ENCODE results near the gene EPN1. TPM values are rescaled to one million over a fixed set of nuclear protein-coding genes. Genes with fewer than 3 reads are reported as not detected.

The EPN1 gene
- total and polyA plus RNA-seq, 8 donors, result 17.8 to 363 (median 183) TPM

Small RNA genes lying within 50 kb of the gene (small RNA-seq; reads per million reads assigned to genes)
- gene AC010525.2, result 0 reads per million in 4 donors

Other genes starting within 250 kb of the EPN1 start
- gene SHISA7, start 231.9 kb upstream of the EPN1 start, total RNA-seq, result not detected
- not detected for gene SHISA7, start 231.9 kb upstream of the EPN1 start, polyA plus RNA-seq
- 100 to 1,000 TPM in 1 of 5 donors, 10 to 100 TPM in 4; 19.8 to 348 (median 63.6) TPM for gene ISOC2, start 213.6 kb upstream of the EPN1 start, total RNA-seq
- 10 to 100 TPM; 76.7 to 80.5 (median 79.6) TPM for gene ISOC2, start 213.6 kb upstream of the EPN1 start, polyA plus RNA-seq
- gene C19orf85, start 210.5 kb upstream of the EPN1 start, total RNA-seq, result not detected
- under 1 TPM in 1 of 3 donors, not detected in 2; 0.23 TPM for gene C19orf85, start 210.5 kb upstream of the EPN1 start, polyA plus RNA-seq
- gene ZNF628, start 198.6 kb upstream of the EPN1 start, total RNA-seq, result 10 to 100 TPM in 1 of 5 donors, 1 to 10 TPM in 3, under 1 TPM in 1; 0.58 to 16.1 (median 5.7) TPM
- gene ZNF628, start 198.6 kb upstream of the EPN1 start, polyA plus RNA-seq, result 1 to 10 TPM; 2.0 to 7.2 (median 4.3) TPM
- 1 to 10 TPM in 2 of 5 donors, not detected in 3; 4.3 to 6.4 TPM for gene NAT14, start 190.0 kb upstream of the EPN1 start, total RNA-seq
- gene NAT14, start 190.0 kb upstream of the EPN1 start, polyA plus RNA-seq, result 10 to 100 TPM in 2 of 3 donors, 1 to 10 TPM in 1; 8.7 to 22.1 (median 14.4) TPM
- gene SSC5D, start 186.8 kb upstream of the EPN1 start, total RNA-seq, result 10 to 100 TPM in 2 of 5 donors, 1 to 10 TPM in 2, not detected in 1; 2.2 to 15.1 (median 9.8) TPM
- under 1 TPM; 0.46 to 0.87 (median 0.80) TPM for gene SSC5D, start 186.8 kb upstream of the EPN1 start, polyA plus RNA-seq
- gene SBK2, start 138.1 kb upstream of the EPN1 start, total RNA-seq, result not detected
- gene SBK2, start 138.1 kb upstream of the EPN1 start, polyA plus RNA-seq, result not detected
- 1 to 10 TPM in 2 of 5 donors, under 1 TPM in 1, not detected in 2; 0.37 to 6.2 (median 2.0) TPM for gene SBK3, start 129.7 kb upstream of the EPN1 start, total RNA-seq
- under 1 TPM in 2 of 3 donors, not detected in 1; 0.20 to 0.56 TPM for gene SBK3, start 129.7 kb upstream of the EPN1 start, polyA plus RNA-seq
- 10 to 100 TPM in 1 of 5 donors, 1 to 10 TPM in 4; 3.1 to 12.1 (median 5.1) TPM for gene ZNF579, start 94.4 kb upstream of the EPN1 start, total RNA-seq
- 10 to 100 TPM; 10.8 to 13.0 (median 11.0) TPM for gene ZNF579, start 94.4 kb upstream of the EPN1 start, polyA plus RNA-seq
- 10 to 100 TPM in 1 of 5 donors, 1 to 10 TPM in 3, not detected in 1; 4.0 to 16.8 (median 6.7) TPM for gene FIZ1, start 75.7 kb upstream of the EPN1 start, total RNA-seq
- gene FIZ1, start 75.7 kb upstream of the EPN1 start, polyA plus RNA-seq, result 10 to 100 TPM in 1 of 3 donors, 1 to 10 TPM in 2; 8.7 to 10.8 (median 9.4) TPM
- gene ZNF524, start 74.9 kb upstream of the EPN1 start, total RNA-seq, result 10 to 100 TPM in 3 of 5 donors, 1 to 10 TPM in 2; 2.9 to 54.3 (median 17.4) TPM
- 10 to 100 TPM; 61.3 to 70.7 (median 68.9) TPM for gene ZNF524, start 74.9 kb upstream of the EPN1 start, polyA plus RNA-seq
- gene ZNF865, start 69.6 kb upstream of the EPN1 start, total RNA-seq, result 10 to 100 TPM in 3 of 5 donors, 1 to 10 TPM in 2; 1.3 to 60.5 (median 11.6) TPM
- 1 to 10 TPM; 5.3 to 6.3 (median 6.1) TPM for gene ZNF865, start 69.6 kb upstream of the EPN1 start, polyA plus RNA-seq
- 10 to 100 TPM in 1 of 5 donors, 1 to 10 TPM in 3, not detected in 1; 1.8 to 15.1 (median 4.6) TPM for gene ZNF784, start 50.7 kb upstream of the EPN1 start, total RNA-seq
- 1 to 10 TPM; 4.2 to 6.0 (median 5.9) TPM for gene ZNF784, start 50.7 kb upstream of the EPN1 start, polyA plus RNA-seq
- gene ZNF580, start 34.2 kb upstream of the EPN1 start, total RNA-seq, result 10 to 100 TPM in 4 of 5 donors, not detected in 1; 10.6 to 55.0 (median 16.6) TPM
- 10 to 100 TPM; 18.6 to 26.9 (median 21.5) TPM for gene ZNF580, start 34.2 kb upstream of the EPN1 start, polyA plus RNA-seq
- 10 to 100 TPM in 1 of 5 donors, 1 to 10 TPM in 4; 2.2 to 14.5 (median 5.3) TPM for gene ZNF581, start 31.6 kb upstream of the EPN1 start, total RNA-seq
- 10 to 100 TPM; 14.9 to 27.8 (median 21.2) TPM for gene ZNF581, start 31.6 kb upstream of the EPN1 start, polyA plus RNA-seq
- gene CCDC106, start 27.0 kb upstream of the EPN1 start, total RNA-seq, result 10 to 100 TPM in 3 of 5 donors, 1 to 10 TPM in 2; 3.5 to 25.5 (median 13.4) TPM
- gene CCDC106, start 27.0 kb upstream of the EPN1 start, polyA plus RNA-seq, result 10 to 100 TPM; 12.0 to 19.4 (median 14.1) TPM
- gene U2AF2, start 20.2 kb upstream of the EPN1 start, total RNA-seq, result 100 to 1,000 TPM in 4 of 5 donors, 10 to 100 TPM in 1; 70.5 to 463 (median 183) TPM
- gene U2AF2, start 20.2 kb upstream of the EPN1 start, polyA plus RNA-seq, result 10 to 100 TPM; 53.2 to 91.4 (median 62.2) TPM
- gene NLRP9, start 63.2 kb downstream of the EPN1 start, total RNA-seq, result not detected
- gene NLRP9, start 63.2 kb downstream of the EPN1 start, polyA plus RNA-seq, result not detected
- gene RFPL4A, start 83.9 kb downstream of the EPN1 start, total RNA-seq, result 1 to 10 TPM in 1 of 5 donors, not detected in 4; 1.7 TPM
- gene RFPL4A, start 83.9 kb downstream of the EPN1 start, polyA plus RNA-seq, result not detected
- not detected for gene RFPL4AL1, start 93.9 kb downstream of the EPN1 start, total RNA-seq
- not detected for gene RFPL4AL1, start 93.9 kb downstream of the EPN1 start, polyA plus RNA-seq
- gene NLRP11, start 156.8 kb downstream of the EPN1 start, total RNA-seq, result not detected
- gene NLRP11, start 156.8 kb downstream of the EPN1 start, polyA plus RNA-seq, result under 1 TPM in 2 of 3 donors, not detected in 1; 0.03 to 0.12 TPM
- gene NLRP4, start 161.3 kb downstream of the EPN1 start, total RNA-seq, result not detected
- gene NLRP4, start 161.3 kb downstream of the EPN1 start, polyA plus RNA-seq, result under 1 TPM in 1 of 3 donors, not detected in 2; 0.23 TPM

Measured in stomach (tissue), 8 donors.